ENCODE data around the gene TEX9.

Gene TEX9

DNA sequence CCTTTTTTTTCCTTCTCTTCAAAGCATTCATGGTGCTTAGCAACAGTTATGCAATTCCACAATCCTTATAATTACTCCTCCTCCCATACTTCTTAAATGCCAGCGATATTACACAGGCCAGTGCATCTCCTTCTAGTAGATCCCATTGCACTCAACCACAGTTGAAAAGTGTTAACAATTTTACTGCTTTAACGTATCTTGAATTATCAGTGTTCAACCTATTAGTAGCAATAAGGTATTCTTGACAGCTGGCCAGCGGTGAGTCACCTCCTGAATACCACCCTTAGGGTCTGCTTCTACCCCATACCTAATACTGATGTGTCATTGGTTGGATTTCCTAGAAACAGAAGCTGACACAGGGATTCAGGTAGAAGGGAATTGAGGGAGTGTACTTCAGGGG is 24.0 kb upstream of the TEX9 start:
- Histone ChIP-seq H3K36me3 (ENCODE audit: control insufficient read depth, insufficient read depth, low read length) (no peaks in the 10 kb centered on the region), H3K4me3 (ENCODE audit: low read length) (no peak overlapping the region)
- no CpG with 5 or more reads among the region's 3 CpGs for WGBS (ENCODE audit: insufficient coverage, insufficient read length)

DNA sequence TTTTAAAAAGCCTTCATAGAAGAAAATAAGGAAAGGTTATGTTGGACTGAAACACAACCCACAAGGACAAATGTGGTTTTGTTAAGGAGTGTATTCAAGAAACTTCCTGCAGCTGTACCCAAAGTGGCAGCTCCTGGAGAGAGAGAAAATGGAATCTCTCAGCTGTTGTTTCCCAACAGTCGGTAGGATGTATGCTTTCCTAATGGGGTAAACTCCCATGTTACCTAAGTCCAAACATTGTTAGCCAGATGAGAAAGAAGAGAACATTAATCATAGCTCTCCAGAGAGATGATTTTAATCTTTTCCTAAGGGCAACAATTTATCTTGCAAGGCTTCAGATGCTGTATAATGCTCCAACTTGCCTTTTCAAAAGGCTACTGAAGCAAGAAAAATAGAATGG is 22.6 kb upstream of the TEX9 start:
- WGBS (ENCODE audit: insufficient coverage, insufficient read length) = no CpG with 5 or more reads among the region's 1 CpG
- H3K36me3 ChIP-seq (ENCODE audit: control insufficient read depth, insufficient read depth, low read length) = no peaks in the 10 kb centered on the region
- H3K9me3 ChIP-seq (ENCODE audit: control insufficient read depth, insufficient read depth, low read length) = no peaks in the 10 kb centered on the region
- H3K4me3 ChIP-seq (ENCODE audit: low read length) = no peak overlapping the region
- H3K4me1 ChIP-seq (ENCODE audit: control insufficient read depth, insufficient read depth, low read length) = no peaks in the 10 kb centered on the region
- H3K27me3 ChIP-seq (ENCODE audit: control insufficient read depth, insufficient read depth, low read length) = no peaks in the 10 kb centered on the region
- no peak overlapping the region for H3K27ac ChIP-seq (ENCODE audit: low read length)
- DNase-seq (ENCODE audit: low read depth, low spot score) = no peak

More for the DNA sequence above, 24.0 kb upstream of the TEX9 start:
- DNase-seq (ENCODE audit: low read depth, low spot score) = no peak
- no peak overlapping the region for H3K27ac ChIP-seq (ENCODE audit: low read length)
- H3K4me1 ChIP-seq (ENCODE audit: control insufficient read depth, insufficient read depth, low read length) = no peaks in the 10 kb centered on the region
- H3K27me3 ChIP-seq (ENCODE audit: control insufficient read depth, insufficient read depth, low read length) = no peaks in the 10 kb centered on the region
- H3K9me3 ChIP-seq (ENCODE audit: control insufficient read depth, insufficient read depth, low read length) = no peaks in the 10 kb centered on the region

DNA sequence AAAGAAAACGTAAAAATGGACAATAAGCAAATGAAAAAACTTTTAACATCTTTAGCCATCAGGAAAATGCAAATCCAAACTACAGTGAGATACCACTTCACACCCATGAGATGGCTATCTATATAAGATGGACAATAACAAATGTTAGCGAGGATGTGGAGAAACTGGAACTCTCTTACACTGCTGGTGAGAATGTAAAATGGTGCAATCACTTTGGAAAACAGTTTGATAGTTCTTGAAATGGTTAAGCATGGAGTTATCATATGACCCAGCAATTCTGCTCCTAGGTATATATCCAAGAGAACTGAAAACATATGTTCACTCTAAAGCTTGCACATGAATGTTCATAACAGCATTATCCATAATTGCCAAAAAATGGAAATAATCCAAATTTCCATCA is 21.3 kb upstream of the TEX9 start:
- DNase-seq (ENCODE audit: low read depth, low spot score) = no peak
- Histone ChIP-seq H3K9me3 (ENCODE audit: control insufficient read depth, insufficient read depth, low read length) (no peaks in the 10 kb centered on the region), H3K4me1 (ENCODE audit: control insufficient read depth, insufficient read depth, low read length) (no peaks in the 10 kb centered on the region), H3K4me3 (ENCODE audit: low read length) (no peak overlapping the region), H3K27me3 (ENCODE audit: control insufficient read depth, insufficient read depth, low read length) (no peaks in the 10 kb centered on the region), H3K27ac (ENCODE audit: low read length) (no peak overlapping the region), H3K36me3 (ENCODE audit: control insufficient read depth, insufficient read depth, low read length) (no peaks in the 10 kb centered on the region)
- no CpG with 5 or more reads among the region's 2 CpGs for WGBS (ENCODE audit: insufficient coverage, insufficient read length)

DNA sequence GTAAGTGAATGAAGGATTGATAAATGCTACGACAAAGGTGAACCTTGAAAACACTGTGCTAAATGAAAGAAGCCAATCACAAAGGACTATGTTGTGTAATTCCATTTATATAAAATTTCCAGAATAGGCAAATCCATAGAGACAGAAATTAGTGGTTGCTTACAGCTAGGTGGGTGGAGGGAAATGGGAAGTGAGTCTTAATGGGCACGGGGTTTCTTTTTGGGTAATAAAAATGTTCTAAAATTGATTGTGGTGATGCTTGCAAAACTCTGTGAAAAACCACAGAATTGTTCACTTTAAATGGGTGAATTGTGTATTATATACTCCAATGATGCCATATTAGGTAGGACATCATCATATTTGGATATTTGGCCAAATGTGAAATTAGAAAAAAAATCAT is 20.9 kb upstream of the TEX9 start:
- no peak for DNase-seq (ENCODE audit: low read depth, low spot score)

DNA sequence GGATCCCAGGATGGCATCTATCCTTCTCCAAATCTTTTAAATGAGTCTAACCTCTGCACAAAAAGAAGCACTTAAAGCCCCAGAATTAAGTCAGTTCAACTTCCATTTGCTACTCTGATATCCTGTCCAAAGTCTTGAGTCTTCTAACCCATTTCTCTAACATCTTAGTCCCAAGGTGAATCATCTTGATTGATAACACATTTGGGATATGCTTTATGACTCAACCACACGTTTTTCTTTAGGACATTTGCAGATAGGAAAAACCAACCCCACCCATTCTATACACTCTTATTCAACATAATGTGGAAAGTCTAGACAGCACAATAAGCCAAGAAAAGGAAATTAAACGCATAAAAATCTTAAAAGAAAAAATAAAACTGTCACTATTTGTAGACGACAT is 18.8 kb upstream of the TEX9 start:
- DNase-seq (ENCODE audit: low read depth, low spot score) = no peak
- WGBS (ENCODE audit: insufficient coverage, insufficient read length) = no CpG with 5 or more reads among the region's 3 CpGs

More for the DNA sequence above, 20.9 kb upstream of the TEX9 start:
- Histone ChIP-seq H3K27me3 (ENCODE audit: control insufficient read depth, insufficient read depth, low read length) (no peaks in the 10 kb centered on the region), H3K36me3 (ENCODE audit: control insufficient read depth, insufficient read depth, low read length) (no peaks in the 10 kb centered on the region), H3K9me3 (ENCODE audit: control insufficient read depth, insufficient read depth, low read length) (no peaks in the 10 kb centered on the region), H3K4me3 (ENCODE audit: low read length) (no peak overlapping the region), H3K27ac (ENCODE audit: low read length) (no peak overlapping the region), H3K4me1 (ENCODE audit: control insufficient read depth, insufficient read depth, low read length) (no peaks in the 10 kb centered on the region)
- WGBS (ENCODE audit: insufficient coverage, insufficient read length) = no CpG with 5 or more reads among the region's 2 CpGs

DNA sequence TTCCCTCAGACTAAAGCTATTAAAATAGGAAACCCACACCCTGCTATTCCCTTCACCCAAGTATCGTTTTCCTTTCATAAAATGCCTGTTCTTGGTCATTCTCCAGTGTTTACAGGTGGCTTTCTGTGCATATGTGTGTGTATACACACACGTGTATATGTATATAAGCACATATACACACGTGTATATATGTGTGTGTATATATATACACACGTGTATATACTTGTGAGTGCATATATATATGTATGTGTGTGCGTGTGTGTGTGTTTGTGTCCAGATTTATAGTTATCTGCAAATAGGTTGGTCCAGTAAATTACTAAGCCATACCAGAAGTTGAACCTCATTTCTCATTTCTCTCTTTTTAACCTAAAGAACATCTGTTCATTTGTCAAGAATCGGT is 15.7 kb upstream of the TEX9 start:
- Histone ChIP-seq H3K27me3 (ENCODE audit: control insufficient read depth, insufficient read depth, low read length) (no peaks in the 10 kb centered on the region), H3K36me3 (ENCODE audit: control insufficient read depth, insufficient read depth, low read length) (no peaks in the 10 kb centered on the region), H3K4me1 (ENCODE audit: control insufficient read depth, insufficient read depth, low read length) (no peaks in the 10 kb centered on the region), H3K9me3 (ENCODE audit: control insufficient read depth, insufficient read depth, low read length) (no peaks in the 10 kb centered on the region), H3K4me3 (ENCODE audit: low read length) (no peak overlapping the region), H3K27ac (ENCODE audit: low read length) (no peak overlapping the region)
- no peak for DNase-seq (ENCODE audit: low read depth, low spot score)
- no CpG with 5 or more reads among the region's 6 CpGs for WGBS (ENCODE audit: insufficient coverage, insufficient read length)

More for the DNA sequence above, 18.8 kb upstream of the TEX9 start:
- no peak overlapping the region for H3K27ac ChIP-seq (ENCODE audit: low read length)
- H3K4me1 ChIP-seq (ENCODE audit: control insufficient read depth, insufficient read depth, low read length) = no peaks in the 10 kb centered on the region
- H3K4me3 ChIP-seq (ENCODE audit: low read length) = no peak overlapping the region
- H3K9me3 ChIP-seq (ENCODE audit: control insufficient read depth, insufficient read depth, low read length) = no peaks in the 10 kb centered on the region
- H3K36me3 ChIP-seq (ENCODE audit: control insufficient read depth, insufficient read depth, low read length) = no peaks in the 10 kb centered on the region
- no peaks in the 10 kb centered on the region for H3K27me3 ChIP-seq (ENCODE audit: control insufficient read depth, insufficient read depth, low read length)

DNA sequence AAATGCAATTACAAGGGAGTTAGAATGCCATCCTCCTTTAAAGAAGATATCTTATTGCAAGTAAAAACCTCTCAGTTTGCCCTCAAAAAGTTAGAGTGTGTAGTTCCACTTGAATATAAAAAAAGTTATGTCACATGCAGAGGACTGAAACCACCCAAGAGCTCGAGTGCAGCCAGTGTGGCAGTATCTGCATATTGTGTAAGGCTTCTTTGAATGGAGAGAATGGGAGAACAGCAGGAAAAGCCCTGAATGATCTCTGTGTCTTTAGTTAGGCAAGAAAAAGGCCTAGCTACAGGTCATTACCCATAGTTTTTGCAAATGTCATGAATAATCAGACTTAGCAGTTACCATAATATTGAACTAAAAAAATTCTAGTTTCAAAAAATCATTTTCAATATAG is 13.9 kb upstream of the TEX9 start:
- Histone ChIP-seq H3K9me3 (ENCODE audit: control insufficient read depth, insufficient read depth, low read length) (no peaks in the 10 kb centered on the region), H3K36me3 (ENCODE audit: control insufficient read depth, insufficient read depth, low read length) (no peaks in the 10 kb centered on the region), H3K4me3 (ENCODE audit: low read length) (no peak overlapping the region), H3K4me1 (ENCODE audit: control insufficient read depth, insufficient read depth, low read length) (no peaks in the 10 kb centered on the region), H3K27ac (ENCODE audit: low read length) (no peak overlapping the region), H3K27me3 (ENCODE audit: control insufficient read depth, insufficient read depth, low read length) (no peaks in the 10 kb centered on the region)
- DNase-seq (ENCODE audit: low read depth, low spot score) = no peak
- no CpG with 5 or more reads among the region's 1 CpG for WGBS (ENCODE audit: insufficient coverage, insufficient read length)

DNA sequence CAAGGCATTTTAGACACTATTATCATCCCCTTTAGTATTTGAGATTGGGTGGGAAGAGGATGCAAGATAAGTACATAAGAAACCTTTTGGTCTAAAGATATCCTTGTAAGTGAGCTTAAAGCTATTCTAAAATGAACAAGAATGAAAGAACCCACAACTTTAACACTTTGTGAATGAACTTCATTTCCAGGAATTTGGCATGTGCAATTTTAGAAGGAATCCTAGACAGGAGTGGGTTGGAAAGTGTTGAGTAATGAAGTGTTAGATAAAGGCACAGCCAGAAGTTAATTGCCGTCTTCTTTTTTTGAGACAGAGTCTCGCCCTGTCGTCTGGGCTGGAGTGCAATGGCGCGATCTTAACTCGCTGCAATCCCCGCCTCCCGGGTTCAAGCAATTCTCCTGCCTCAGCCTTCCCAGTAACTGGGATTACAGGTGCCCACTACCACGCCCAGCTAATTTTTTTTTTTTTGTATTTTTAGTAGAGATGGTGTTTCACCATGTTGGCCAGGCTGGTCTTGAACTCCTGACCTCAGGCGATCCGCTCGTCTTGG is 13.2 kb upstream of the TEX9 start:
- WGBS (ENCODE audit: insufficient coverage, insufficient read length) = no CpG with 5 or more reads among the region's 12 CpGs

DNA sequence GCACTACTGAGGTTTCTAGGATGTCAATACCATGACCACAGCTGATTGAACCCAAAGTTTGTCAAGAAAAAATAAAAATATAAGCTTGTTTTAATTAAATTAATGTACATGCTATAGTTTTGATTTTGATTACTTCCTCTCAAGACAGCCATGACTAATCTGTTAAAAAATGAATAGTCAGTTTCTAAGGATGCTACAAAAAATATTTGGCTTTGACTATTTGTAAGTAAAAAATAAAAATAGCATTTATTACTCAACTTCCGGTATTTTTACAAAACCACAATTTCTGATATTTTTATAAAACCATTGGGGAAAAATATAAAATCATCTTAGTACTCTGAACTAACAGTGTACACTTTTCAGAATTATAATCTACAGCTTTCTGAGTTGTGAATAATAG is 12.1 kb upstream of the TEX9 start:
- Histone ChIP-seq H3K4me1 (ENCODE audit: control insufficient read depth, insufficient read depth, low read length) (no peaks in the 10 kb centered on the region), H3K9me3 (ENCODE audit: control insufficient read depth, insufficient read depth, low read length) (no peaks in the 10 kb centered on the region), H3K36me3 (ENCODE audit: control insufficient read depth, insufficient read depth, low read length) (no peaks in the 10 kb centered on the region), H3K27me3 (ENCODE audit: control insufficient read depth, insufficient read depth, low read length) (no peaks in the 10 kb centered on the region), H3K4me3 (ENCODE audit: low read length) (no peak overlapping the region), H3K27ac (ENCODE audit: low read length) (no peak overlapping the region)
- WGBS (ENCODE audit: insufficient coverage, insufficient read length) = no CpG with 5 or more reads among the region's 1 CpG
- no peak for DNase-seq (ENCODE audit: low read depth, low spot score)

More for the DNA sequence above, 13.2 kb upstream of the TEX9 start:
- Histone ChIP-seq H3K4me3 (ENCODE audit: low read length) (no peak overlapping the region), H3K27me3 (ENCODE audit: control insufficient read depth, insufficient read depth, low read length) (no peaks in the 10 kb centered on the region), H3K9me3 (ENCODE audit: control insufficient read depth, insufficient read depth, low read length) (no peaks in the 10 kb centered on the region), H3K4me1 (ENCODE audit: control insufficient read depth, insufficient read depth, low read length) (no peaks in the 10 kb centered on the region), H3K27ac (ENCODE audit: low read length) (no peak overlapping the region), H3K36me3 (ENCODE audit: control insufficient read depth, insufficient read depth, low read length) (no peaks in the 10 kb centered on the region)
- DNase-seq (ENCODE audit: low read depth, low spot score) = no peak

DNA sequence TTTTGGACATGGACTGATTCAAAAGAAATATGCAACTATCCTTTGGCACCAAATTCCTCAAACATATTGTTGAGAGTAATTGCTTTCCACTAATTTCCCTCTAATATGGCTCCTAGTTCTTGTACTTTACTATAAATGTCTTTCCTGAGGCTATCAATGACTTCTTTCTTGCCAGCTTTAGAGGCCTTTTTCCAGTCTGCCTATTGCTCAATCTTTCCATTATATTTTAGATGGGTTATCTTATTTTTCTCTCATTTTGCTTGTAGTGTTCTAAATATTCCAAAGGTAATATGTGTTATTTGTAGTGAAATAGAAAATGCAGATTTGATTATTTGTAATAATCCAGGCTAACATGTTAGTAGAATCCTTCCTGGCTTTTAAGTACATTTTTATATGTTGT is 11.5 kb upstream of the TEX9 start:
- no peak for DNase-seq (ENCODE audit: low read depth, low spot score)
- no peaks in the 10 kb centered on the region for H3K4me1 ChIP-seq (ENCODE audit: control insufficient read depth, insufficient read depth, low read length)
- H3K27ac ChIP-seq (ENCODE audit: low read length) = no peak overlapping the region
- H3K27me3 ChIP-seq (ENCODE audit: control insufficient read depth, insufficient read depth, low read length) = no peaks in the 10 kb centered on the region
- H3K4me3 ChIP-seq (ENCODE audit: low read length) = no peak overlapping the region
- no peaks in the 10 kb centered on the region for H3K9me3 ChIP-seq (ENCODE audit: control insufficient read depth, insufficient read depth, low read length)
- H3K36me3 ChIP-seq (ENCODE audit: control insufficient read depth, insufficient read depth, low read length) = no peaks in the 10 kb centered on the region

DNA sequence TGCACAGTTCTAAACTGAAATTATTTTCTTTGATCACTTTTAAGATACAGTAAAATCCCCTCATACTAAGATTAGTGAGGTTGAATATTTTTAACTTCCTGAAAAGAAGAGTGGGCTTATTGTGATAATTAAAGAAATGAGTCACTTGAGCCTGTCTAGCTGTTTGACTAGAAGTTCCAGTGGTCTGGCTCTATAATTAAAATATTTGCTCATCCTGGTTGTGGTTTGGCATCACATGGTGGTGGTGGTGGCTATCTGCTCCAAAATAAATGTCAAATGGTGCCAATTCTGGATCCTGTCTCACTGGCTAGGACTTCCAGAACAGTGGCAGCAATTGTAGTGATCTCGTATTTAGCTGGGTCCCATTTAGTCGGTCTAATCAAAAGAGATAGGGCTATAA is 8.6 kb upstream of the TEX9 start:
- H3K27me3 ChIP-seq (ENCODE audit: control insufficient read depth, insufficient read depth, low read length) = no peaks in the 10 kb centered on the region
- no peaks in the 10 kb centered on the region for H3K36me3 ChIP-seq (ENCODE audit: control insufficient read depth, insufficient read depth, low read length)
- H3K9me3 ChIP-seq (ENCODE audit: control insufficient read depth, insufficient read depth, low read length) = no peaks in the 10 kb centered on the region
- H3K4me1 ChIP-seq (ENCODE audit: control insufficient read depth, insufficient read depth, low read length) = no peaks in the 10 kb centered on the region
- no peak for DNase-seq (ENCODE audit: low read depth, low spot score)
- H3K4me3 ChIP-seq (ENCODE audit: low read length) = no peak overlapping the region
- whole genome bisulfite sequencing (ENCODE audit: insufficient coverage, insufficient read length) = no CpG with 5 or more reads among the region's 2 CpGs
- H3K27ac ChIP-seq (ENCODE audit: low read length) = no peak overlapping the region

Measured in iPS DF 6.9 (cell line).